HG03439 (cell line): ENCODE data around the gene VPS51.
A peak's percentile ranks its signal among the peaks of the same experiment; 100 is the strongest.
"Not testable (repeated sequence)": the region's sequence is repeated elsewhere in the genome, so short reads cannot be mapped to it uniquely, and the experiment has no call there.

ENCODE experiments used
- ATAC-seq: cut with Tn5 transposase; IDR thresholded peaks from one replicate; pipeline ENCODE4 v1.9.1; 2021; ENCODE audit warnings: mild to moderate bottlenecking, moderate library complexity; ENCODE audit not compliant: unreplicated experiment

VPS51 gene

DNA sequence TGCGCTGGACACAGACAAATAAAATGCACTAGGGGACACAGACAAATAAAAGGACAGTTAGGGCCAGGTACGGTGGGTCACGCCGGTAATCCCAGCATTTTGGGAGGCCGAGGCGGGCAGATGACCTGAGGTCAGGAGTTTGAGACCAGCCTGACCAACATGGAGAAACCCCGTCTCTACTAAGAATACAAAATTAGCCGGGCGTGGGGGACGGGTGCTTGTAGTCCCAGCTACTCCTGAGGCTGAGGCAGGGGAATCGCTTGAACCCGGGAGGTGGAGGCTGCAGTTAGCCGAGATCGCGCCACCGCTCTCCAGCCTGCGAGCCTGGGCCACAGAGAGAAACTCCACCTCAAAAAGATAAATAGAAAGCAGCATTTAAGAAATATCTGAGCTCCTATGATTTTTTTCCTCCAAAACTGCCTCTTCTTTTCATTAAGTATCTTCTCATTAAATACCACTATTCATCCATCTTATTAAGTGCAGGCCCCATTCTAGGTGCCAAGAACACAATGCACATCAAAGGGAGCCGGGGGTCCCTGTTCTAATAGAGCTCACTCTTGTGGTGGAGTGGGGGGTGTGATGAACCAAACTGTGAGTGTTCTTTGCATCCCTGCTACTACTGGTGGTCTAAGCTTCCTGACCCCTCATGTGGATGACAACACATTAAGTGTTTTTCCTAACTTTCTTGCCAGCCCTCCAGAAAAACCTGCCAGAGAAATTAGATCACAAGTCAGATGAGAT is 22.3 kb downstream of the VPS51 start:
- no peak for ATAC-seq

DNA sequence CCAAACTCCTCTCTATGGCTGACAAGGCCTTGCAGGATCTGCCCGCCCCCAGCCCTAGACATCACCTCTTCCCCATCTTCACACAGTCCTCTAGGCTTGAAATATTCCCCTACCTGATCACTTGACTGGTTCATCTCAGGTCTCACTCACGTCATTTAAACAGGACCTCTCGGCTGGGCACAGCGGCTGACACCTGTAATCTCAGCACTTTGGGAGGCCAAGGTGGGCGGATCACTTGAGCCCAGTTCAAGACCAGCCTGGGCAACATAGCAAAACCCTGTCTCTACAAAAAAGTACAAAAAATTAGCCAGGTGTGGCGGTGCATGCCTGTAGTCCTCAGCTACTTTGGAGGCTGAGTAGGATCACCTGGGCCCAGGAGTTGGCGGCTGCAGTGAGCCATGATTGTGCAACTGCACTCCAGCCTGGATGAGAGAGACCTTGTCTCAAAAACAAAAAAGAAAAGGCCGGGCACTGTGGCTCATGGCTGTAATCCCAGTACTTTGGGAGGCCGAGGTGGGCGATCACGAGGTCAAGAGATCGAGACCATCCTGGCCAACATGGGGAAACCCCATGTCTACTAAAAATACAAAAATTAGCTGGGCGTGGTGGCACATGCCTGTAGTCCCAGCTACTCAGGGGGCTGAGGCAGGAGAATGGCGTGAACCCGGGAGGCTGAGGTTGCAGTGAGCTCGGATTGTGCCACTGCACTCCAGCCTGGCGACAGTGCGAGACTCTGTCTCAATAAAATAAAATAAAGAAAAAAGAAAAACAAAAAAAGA is 23.1 kb downstream of the VPS51 start:
- not testable (repeated sequence) for ATAC-seq

DNA sequence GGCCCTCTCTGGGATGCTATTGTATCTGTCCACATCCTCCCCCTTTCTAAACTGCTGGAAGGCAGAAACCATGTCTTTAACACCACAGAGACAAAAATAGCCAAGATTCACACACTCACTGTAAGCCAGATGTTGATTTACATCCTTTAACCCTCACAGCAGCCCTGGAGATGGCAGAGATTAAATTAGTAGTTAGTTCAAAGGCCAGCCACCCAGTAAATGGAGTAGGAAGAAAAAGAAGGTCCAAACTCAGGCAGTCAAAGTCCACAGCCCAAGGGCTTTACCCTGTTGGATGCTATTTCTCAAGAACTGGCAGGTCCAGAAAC is 23.6 kb downstream of the VPS51 start:
- no peak for ATAC-seq

DNA sequence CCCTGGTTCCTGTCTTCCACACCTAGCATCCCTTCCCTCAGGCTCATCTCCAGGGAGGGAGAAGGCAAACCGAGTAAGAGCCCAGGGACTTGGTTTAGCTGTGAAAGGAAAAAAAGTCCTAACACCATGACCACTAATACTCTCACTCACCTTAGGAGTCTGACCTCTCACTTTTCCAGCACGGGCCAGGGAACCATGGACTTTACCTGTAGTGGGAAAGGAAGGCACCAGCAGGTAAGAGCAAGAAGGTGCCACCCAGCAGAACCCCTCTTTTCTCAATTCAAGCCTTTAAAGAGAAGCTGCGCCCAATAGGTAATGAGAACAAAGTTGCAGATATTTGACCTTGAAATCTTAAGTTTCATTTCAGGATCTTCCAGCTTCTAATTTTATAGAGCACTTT is 24.8 kb downstream of the VPS51 start:
- no peak for ATAC-seq

DNA sequence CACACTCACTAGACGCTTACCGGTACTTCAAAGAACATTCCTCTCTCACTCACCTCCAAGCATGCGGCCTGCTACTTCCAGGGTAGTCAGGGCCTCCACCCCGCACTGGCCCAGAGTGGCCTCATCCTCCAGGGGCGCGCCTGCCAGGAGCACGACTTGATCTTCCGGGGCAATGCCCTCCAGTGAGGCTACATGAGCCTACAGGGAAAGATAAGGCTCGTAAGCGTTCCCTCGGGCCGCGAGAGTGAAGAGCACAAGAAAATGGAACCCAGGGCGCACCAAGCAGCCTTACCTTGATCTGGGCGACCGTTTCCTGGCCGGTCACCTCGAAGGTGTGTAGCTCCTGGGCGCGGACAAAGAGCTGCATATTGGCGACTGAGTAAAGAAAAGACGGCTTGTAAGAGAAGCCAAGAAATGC is 25.4 kb downstream of the VPS51 start:
- no peak for ATAC-seq

DNA sequence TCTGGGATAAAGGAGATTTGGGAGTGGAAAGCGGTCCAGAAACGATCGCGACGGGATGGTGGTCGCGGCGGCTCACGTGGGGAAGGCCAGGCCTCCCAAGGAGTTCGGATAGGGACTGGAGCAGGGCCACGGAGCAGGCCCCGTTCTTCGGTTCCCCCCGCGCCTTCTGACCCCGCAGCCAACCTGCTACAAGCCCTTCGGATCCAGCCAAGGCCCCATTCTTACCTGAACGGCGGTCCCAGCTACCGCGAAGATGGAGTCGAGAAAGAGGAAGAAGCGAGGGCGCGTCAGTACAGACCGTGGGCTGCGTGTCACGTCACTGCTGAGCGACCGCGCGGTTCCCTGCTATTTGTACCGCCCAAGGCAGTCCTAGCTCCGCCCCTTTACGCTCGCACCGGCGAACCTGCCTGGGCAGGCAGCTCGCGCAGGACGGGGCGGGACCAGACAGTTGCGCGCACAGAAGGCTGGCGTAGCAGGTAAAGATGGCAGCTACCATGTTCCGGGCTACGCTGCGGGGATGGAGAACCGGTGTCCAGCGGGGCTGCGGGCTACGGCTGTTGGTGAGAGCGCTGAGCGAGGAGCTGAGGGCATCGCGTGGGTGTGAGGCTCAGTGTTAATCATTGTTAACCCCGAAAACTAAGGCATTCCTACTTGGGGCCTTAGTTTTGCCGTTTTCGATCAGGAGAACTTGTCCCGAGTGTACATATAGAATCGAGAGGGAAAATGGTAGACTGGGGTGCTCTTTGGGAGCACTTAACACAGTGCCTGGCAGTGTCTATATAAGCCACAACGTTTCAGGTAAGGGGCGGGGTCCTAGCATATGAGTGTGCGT is 26.1 kb downstream of the VPS51 start, which contains the start of the genes FAU and MRPL49:
Gene FAU, minus strand, starts transcription at position 270 of the 832 bp plus-strand sequence. CDS start 321 bp downstream, outside the sequence.
Gene MRPL49, plus strand, starts transcription at position 457 of the 832 bp plus-strand sequence. Its CDS starts 26 bp downstream, at position 483.
- ATAC-seq, result peak; percentile 61

DNA sequence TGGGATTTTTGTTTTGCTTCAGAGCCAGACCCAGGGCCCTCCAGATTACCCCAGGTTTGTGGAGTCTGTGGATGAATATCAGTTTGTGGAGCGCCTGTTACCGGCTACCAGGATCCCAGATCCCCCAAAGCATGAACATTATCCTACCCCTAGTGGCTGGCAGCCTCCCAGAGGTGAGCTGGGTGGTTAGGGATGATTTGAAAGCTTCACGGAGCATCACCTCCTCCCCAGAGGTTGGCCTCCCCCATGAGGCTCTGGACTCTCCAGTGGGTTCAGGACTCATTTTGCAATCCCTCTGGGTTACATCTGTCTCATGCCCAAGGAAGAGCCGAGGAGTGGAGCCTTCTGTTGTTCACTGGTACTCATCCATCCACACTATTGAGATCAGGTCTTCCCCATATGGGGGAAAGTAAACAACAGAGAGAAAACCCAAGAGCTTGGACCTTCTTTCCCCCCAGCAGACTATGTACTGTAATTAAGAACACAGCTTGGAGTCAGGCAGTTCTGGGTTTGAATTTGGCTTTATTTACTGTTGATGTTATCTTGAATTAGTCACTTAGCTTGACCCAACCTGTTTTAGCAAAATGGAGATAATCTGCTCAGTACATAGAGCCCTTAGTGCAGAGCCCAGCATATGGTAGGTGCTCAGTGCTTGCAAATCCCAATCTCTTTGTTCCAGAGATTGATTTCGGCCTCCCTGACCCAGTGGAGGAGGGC is 28.6 kb downstream of the VPS51 start:
- no peak for ATAC-seq

DNA sequence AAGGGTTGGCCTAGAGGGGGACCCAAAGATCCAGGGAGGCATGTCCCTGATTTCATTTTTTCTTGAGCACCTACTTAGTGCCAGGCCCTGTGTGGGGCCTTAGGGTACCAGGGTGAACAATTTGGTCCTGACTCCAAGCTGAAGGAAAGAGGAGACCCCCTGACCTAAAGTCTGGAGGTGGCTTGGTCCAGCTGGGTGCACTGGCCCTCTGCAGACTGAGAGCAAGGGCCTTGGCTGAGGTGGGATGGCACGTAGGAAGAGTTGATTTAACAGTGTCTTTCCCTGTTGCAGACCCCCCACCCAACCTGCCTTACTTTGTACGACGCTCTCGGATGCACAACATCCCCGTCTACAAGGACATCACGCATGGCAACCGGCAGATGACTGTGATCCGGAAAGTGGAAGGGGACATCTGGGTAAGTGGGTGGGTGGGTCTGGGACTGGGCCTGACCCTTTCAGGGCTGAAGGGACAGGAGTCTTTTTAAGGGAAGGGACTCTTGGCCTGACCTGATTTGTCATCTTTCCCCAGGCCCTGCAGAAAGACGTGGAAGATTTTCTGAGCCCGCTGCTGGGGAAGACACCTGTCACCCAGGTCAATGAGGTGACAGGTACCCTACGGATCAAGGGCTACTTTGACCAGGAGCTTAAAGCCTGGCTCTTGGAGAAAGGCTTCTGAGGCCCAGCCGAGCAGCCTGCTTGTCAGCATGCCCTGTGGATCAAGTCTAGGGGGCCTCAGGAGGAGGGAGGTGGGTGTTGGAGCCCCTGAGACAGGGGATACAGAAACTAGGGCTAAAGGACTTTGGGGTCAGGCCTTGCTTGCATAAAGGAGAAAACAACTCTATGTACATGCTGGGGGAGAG is 29.4 kb downstream of the VPS51 start:
- ATAC-seq, result no peak

DNA sequence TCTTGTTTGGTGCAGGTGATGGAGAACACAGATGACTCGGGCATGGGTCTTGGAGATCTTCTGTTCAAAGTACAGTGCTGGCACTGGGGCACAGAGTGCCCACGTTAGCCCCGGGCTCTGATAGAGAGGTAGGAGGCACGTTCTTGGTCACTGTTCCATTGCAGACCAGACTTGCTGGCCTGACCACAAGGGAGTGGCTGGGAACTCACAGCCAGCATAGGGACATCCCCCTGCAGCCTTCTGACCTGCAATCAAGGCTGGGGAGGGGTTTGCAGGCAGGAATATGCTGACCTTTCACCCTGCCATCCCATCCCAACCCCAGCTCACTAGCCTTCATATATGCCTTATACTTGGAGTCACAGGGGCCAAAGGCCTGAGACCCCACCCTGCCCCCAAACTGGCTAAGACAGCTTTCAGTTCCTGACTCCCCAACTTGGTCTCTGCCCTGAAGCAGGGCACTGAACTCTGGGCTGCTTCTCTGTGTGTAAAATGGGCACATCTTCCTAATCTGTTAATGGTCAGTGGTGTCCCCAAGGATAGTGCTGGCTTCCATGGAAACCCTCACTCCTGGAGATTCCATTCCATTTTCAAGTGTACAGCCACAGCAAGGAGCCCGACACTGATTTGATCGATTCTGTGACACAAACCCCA is 30.7 kb downstream of the VPS51 start:
- ATAC-seq, result no peak

DNA sequence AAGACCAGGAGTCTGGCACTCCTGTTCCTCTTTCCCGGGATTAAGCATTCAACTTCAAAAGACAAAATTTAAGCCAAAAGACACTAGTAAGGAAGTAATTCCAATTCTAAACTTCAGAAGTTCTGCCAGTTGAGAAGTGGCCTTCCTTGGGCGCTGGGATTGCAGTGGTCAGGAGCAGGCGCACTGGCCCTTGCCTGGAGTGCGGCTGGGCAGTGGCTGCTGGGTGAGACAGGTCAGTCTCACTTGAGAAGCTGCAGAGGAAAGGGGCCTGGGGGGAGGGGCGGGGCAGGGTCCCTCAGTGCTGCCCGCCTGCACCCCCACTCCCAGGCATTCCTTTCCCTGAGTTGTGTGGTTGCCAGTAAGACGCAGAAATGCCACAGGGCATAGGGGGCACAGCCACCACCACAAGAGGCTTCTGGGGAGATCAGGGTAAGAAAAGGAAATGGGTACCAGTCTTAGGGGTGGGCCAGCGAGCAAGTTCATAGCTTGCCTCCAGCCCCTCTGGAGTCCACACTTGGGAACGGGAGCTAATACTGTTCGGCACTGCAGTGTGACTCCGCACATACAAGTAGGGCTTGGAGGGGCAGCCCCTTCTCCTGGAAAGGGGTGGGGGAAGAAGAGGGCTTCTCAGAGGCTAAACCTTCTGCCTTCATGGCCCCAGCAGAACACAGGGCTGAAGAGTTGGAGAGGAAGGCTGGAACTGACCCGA is 31.6 kb downstream of the VPS51 start:
- no peak for ATAC-seq

DNA sequence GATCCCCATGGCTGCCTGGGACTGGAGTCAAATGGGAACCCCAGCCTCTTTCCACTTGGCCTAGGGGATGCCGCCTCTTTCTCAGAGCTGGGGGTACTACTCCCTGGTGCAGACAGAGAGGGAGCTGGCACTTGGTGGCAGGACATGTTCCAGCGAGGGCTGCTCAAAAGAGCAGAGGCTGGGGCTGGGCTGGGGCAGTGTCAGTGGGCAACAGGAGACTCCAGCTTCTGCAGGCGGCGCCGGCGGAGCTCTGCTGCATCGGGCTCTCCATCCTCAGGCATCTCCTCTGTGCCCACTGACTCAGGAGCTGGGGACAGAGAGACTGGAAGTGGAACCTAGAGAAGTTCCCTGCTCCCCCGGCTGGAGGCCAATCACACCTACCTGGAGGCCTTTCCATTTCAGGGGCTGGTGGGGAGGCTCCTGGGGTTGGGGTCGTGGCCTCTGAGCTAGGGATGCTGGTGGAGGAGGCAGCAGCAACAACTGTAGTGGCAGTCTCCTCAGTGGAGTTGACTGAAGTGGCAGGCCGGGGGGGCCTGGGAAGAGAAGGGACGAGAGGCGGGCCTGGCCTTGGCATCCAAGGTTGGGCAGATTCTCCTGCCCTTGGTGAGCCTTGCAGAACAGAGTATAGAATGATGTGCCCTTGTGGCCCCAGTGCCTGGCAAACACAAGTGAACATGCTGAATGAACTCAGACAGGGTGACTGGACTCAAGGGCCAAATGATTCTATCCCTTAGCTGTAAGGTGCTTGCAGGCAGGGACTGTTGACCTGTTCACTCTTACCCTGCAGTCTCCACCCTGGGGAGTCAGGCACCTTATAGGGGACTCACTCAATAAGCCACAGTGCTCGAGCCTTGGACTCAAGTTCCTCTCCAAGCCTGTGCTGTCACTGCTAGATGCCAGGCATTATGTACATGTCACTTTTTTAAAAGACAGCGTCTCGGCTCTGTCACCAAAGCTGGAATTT is 32.5 kb downstream of the VPS51 start:
- no peak for ATAC-seq

DNA sequence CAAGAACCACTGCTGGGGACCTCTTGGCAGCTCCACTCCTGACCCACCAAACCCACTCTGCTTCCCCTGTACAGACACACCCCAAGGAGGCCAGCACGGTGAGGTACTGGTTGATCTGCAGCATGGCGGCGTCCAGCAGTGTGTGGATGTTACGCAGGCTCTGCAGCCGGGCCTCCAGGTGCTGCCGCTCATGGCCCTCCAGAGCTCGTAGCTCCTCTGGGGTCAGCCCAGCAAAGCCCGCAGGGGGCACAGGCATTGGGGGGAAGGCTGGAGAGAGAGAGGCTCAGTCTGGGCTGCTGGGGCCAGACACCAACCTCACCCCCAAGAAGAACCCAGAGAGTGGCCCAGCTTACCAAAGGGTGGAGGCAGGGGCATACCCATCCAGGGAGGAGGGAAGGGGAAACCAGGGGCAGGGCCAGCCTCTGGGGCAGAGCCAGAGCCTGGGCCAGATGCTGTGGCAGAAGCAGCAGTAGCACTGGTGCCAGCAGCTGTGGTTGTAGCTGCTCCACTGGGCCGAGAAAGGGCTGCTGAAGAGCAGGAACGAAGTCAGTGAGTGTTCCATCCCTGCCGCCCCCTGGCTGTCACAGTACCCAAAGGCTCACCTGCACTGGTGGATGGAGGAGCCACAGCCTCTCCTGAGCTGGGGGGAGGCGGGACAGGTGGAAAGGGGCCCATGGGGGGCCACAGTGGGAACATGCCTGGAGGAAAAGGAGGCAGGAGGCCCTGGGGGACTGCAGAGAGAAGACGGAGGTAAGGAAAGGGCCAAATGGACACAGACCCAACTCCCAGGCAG is 33.8 kb downstream of the VPS51 start:
- ATAC-seq, result no peak

DNA sequence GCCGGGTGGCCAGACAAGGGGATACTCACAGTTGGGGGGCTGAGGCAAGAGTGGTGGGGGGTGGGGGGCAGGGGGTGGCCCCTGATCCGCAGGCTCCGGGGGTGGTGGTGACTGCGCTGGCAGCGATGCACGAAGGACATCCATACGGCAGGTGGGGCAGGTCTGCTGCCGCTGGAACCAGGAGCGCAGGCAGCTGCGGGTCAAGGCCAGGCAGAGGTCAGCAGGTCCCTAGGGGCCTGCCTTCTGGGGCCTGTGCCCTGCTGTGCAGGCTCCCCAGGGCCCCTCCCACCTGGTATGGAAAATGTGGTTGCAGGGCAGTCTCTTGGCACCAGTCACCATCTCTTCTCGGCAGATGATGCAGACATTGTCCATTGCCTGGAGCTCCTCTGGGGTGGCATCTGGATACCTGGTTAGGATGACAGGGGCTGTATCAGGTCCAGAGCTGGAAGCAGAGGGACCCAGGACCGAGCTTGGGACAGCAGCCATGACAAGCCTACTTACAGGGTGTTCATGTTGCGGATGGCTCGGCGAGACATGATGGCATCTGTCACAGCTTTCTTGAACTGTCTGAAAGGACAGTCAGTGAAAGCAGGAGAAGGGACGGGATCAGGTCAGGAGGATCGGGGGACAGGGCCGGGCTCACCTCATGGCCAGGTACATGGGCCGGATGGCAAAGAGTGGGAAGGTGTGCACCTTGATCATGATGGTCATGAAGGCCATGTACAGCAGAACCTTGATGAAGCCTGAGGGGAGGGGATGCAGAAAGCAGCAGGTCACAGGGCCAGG is 34.8 kb downstream of the VPS51 start:
- no peak for ATAC-seq

DNA sequence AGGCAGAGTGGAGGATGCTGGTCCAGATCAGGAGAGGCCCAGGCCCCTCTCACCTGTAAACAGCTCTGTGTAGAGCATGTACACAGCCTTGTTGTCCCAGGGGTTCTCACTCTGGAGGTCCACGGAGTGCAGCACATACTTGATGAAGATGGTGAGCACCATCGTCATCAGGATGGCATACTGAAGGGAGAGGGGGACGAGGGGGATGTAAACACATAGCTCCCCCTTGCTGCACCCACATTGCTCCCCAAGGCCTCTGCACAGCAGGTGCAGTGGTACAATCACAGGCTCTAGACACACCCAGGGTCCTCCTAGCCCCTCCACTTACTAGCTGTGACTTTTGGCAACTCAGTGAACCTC is 35.4 kb downstream of the VPS51 start:
- ATAC-seq, result no peak

DNA sequence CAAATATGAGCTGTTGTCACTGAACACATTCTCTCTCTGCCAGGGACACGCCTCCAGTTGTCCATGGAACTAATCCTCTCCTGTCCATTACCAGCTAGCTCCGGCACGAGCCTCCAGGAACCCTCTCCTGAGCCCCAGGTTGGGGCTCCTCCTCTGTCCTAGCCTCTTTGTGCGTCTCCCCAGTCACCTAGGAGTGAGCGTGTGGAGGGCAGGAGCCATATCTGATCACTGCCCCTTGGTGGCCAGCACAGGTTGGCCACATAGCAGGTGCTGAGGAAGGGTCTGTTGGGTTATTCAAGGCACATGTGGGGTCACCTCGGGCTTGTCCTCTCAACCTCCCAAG is 35.9 kb downstream of the VPS51 start:
- ATAC-seq, result no peak
